NCI-H748 (cell line): ENCODE data around the gene DENND4A.
"Not testable (repeated sequence)": the region's sequence is repeated elsewhere in the genome, so short reads cannot be mapped to it uniquely, and the experiment has no call there.

Source experiments
- DNase-seq: peaks from one replicate; lab custom pipeline; 2025; ENCODE audit not compliant: unreplicated experiment; lab: John Stamatoyannopoulos, UW

Gene DENND4A

DNA sequence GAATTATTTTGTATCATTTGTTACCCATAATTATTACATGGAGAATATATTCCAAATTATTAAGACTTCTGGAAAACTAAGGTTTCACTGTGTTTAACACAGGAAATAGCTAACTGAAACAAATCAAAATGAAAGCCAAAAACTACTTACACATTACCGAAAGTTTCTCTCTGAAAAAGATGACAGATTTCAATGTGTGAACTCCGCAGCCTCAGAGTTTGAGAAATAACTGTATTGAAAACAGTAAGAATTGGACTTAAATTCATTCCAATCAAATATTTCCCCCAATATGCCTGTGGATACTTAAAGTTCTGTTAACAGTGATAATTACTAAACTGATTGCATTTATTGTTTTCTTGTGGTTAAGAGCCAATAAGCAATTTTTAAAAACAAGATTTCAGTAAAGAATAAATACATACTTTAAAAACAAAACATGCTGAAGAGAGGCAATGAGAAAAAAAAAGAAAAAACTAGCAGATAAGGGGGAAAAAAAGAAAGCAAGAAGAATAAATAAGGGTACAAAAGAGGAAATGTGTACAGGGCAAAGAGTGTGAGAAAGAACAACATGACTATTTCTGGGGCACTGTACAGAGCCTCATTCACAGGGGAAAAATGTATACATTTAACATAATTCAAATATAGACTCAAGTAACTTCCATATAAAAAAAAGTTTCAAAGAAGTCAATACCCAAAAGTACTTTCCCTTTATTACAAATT, 30.7 kb downstream of the DENND4A start:
- no peak for DNase-seq

- DNase-seq, result no peak
Measured at GRCh38 chr15:65759441-65759840, 32.7 kb downstream of the DENND4A start.

GRCh38 chr15:65758242-65758641, 33.9 kb downstream of the DENND4A start:
- DNase-seq, result no peak

DNA sequence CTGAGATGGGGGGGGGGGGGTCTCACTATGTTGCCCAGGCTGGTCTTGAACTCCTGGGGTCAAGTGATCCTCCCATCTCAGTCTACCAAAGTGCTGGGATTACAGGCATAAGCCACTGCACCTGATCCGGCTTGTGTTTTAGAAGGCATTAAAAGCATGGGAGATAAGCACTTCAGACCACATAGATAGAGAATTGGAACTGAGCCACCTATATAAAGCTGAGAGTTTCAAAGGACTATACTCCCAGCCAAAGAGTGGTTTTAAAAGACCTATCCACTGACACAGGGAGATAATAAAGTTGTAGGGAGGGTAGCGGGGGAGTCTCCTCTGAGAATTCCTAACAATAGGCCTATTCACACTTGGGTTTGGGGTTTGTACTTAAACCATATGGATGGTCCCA, 34.8 kb downstream of the DENND4A start:
- no peak for DNase-seq

- DNase-seq, result no peak
Measured at GRCh38 chr15:65752151-65752700, 39.9 kb downstream of the DENND4A start.

- DNase-seq, result no peak
Measured at GRCh38 chr15:65751431-65751830, 40.7 kb downstream of the DENND4A start.

DNA sequence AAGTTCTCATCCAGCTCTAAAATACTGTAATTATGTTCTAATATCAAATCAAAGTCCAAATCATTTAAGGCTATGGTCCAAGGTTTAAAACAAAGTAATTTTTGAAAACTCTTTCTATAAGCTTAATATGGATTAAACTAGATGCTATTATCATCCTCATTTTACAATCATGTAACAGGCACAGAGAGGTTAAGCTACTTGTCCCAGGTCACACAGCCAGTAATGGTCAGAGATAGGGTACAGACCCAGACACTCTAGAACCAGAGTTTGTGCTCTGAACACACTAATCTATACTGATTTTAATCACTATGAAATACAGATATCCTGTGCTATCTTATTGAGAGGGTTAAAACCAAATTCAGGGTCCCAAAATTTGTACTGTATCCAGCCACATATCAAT, 44.8 kb downstream of the DENND4A start:
- DNase-seq, result no peak

- no peak for DNase-seq
Measured at GRCh38 chr15:65743637-65744252, 48.3 kb downstream of the DENND4A start.

DNA sequence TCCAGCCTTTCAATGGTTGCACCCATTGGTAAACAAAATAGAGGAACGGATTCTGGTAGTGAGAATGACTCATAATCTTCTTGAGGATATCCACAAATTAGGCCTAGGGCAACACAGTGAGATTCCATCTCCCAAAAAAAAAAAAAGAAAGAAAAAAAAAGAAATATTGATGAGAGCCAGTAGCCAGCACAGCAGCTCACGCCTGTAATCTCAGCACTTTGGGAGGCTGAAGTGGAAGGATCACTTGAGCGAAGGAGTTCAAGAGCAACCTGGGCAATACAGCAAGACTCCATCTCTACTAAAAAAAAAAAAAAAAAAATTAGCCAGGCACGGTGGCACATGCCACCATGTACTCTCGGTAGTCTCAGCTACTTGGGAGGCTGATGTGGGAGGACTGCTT, 51.9 kb downstream of the DENND4A start:
- DNase-seq, result no peak

DNA sequence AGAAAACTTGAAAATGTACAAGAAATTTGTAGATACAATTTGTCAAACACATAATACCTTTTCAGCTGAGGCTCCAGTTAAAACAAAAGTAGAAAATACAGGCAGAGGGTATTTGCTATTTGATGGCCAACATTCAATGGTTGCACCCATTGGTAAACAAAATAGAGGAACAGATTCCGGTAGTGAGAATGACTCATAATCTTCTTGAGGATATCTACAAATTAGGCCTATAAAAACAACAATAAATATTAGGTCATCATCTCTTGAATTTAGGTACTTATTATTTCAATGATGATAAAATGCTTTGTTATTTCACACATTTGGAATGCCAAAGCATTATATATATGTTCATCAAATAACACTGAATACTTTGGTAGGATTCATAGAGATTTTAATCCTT, 53.4 kb downstream of the DENND4A start:
- no peak for DNase-seq

- DNase-seq, result not testable (repeated sequence)
Measured at GRCh38 chr15:65733599-65733998, 58.5 kb downstream of the DENND4A start.

DNA sequence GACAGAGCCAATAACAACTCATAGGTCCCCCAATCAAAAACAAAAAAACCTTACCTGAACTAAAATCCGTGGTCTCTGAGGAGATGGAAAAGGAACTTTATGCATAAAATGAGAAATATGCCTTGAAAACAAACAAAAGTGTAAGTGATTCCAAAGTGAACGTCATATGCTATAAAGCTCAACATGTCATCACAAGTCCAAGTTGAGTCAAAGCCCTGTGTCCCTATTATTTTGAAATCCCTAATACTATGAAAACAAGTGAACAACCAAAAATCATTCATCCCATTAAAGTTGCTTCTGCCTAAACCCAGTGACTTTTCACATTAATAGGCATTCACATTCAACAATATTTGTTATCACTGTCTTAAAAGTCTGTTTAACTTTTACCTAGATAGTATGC, 59.4 kb downstream of the DENND4A start:
- DNase-seq, result no peak

DNA sequence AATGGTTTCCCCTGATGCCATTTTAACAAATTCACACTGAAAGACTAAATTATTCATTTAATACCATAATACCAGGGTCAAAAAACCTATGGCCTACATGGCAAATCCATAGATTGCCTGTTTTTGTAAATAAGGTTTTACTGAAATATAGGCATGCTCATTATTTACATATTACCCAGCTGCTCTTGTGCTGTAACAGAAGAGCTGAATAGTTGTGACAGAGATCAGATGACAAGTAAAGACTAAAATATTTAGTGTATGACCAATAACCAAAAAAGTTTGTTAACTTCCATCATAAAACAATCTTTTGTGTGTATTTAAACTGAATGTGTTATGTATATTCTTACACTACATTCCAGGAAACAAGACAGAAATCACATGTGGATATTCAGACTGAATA, 60.2 kb downstream of the DENND4A start:
- DNase-seq, result no peak

- no peak for DNase-seq
Measured at GRCh38 chr15:65730549-65731172, 61.4 kb downstream of the DENND4A start.

DNA sequence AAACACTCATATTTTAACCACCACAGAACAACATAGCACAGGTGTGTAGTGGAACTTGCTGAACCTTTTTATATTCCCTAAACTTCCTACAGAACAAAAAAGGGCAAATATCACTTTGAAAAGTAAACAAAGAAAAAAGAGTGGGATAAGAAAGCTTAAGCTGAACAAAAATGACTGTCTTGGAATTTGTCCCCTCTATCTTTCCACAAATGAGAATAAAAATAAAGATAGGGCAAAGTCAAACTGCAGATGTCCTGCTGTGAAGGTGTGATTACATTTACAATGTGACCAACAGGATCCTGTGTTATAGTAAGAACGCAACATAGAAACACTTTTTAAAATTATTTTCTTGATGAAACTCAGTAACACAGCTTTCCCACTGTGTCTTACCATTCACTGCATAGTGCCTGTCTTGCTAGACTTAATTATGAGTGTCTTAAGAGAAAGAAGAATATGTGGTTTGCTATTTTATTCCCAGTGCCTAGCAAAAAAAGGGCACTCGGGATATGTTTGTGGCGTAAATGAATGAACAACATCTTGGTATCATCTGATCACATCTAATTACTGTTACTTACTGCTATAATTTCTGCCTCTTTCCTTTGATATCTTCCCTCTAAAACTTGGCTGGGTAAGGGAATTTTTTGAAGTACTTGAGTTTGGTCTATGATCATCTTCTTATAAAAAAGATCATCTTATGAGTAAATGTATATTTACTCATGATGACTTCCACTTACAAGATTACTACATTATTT, 67.5 kb downstream of the DENND4A start:
- DNase-seq, result no peak

DNA sequence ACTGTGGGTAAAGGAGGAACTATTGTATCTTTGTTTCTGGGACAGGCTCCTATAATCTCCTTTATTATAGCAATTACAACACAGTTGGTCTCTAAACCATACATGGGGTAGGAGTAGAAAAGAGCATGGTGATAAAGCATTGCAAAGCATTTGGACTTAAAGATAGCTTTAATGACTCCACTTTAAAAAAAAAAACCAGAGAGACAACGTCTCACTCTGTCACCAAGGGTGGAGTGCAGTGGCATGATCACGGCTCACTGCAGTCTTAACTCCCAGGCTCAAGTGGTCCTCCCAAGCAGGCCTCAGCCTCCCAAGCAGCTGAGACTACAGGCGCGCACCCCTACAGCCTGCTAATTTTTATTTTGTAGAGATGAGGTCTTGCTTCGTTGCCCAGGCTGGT, 68.2 kb downstream of the DENND4A start:
- DNase-seq, result no peak

GRCh38 chr15:65722191-65722590, 69.9 kb downstream of the DENND4A start:
- DNase-seq, result no peak

DNA sequence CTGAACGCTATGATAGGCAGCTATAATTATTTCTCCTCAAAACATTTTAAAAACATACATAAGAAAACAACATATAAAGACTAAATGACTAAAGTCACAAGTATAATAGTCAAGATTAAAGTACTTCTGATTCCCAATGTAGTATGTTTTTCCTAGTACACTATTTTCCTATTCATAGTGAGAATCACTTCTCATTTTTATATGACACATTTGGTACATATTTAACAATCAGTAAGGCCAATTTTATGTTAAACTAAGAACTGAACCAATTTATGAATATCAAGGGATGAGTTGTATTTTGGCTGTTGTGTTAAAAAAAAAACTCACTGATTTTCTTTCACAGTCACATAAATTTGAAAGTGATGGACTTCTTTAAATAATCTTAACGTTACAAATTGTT, 79.7 kb downstream of the DENND4A start:
- no peak for DNase-seq

DNA sequence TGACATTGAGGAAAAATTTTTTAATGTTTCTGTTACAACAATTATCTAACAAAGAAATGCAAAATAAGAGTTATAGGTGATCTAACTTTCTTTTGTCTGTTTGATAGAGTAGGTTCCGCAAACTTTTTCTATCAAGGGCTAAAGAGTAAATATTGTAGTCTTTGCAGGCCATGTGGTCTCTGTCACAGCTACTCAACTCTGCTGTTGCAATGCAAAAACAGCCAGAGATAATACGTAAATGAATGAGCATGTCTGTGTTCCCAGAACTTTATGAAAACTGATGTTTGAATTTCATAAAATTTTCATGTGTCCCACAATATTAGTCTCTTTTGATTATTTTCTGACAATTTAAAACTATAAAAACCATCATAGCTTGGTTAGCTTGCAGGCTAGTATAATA, 97.0 kb downstream of the DENND4A start:
- no peak for DNase-seq

- no peak for DNase-seq
Measured at GRCh38 chr15:65690778-65691177, 101.3 kb downstream of the DENND4A start.

- DNase-seq, result no peak
Measured at GRCh38 chr15:65690173-65690572, 101.9 kb downstream of the DENND4A start.
